SK-MEL-5 (cell line): ENCODE data around the gene SLC22A4. TPM values are rescaled to one million over a fixed set of nuclear protein-coding genes. Genes with fewer than 3 reads are reported as not detected.

Experiments used
- DNase-seq: peaks from one replicate; pipeline ENCODE4 v3.0.0-alpha.2; 2016; ENCODE audit warnings: low read depth, low spot score
- in situ Hi-C: cut with HindIII; loops from 2 replicates; pipeline ENCODE4 v1.10.0; 2016; ENCODE audit warnings: low sequenced_read_pairs, high pct_unique_total_duplicates, low pct_unique_long_range_greater_than_20kb
- total RNA-seq: library from RNA; depleted of rRNA; stranded (reverse); fragments of >200 nt; shearing (Covaris generic); gene quantifications from 2 replicates; pipeline ENCODE4 v1.2.3, GENCODE V29; 2014

SLC22A4 gene
- total RNA-seq, 1 experiment from 2014 or later, result 0.66 TPM

DNA sequence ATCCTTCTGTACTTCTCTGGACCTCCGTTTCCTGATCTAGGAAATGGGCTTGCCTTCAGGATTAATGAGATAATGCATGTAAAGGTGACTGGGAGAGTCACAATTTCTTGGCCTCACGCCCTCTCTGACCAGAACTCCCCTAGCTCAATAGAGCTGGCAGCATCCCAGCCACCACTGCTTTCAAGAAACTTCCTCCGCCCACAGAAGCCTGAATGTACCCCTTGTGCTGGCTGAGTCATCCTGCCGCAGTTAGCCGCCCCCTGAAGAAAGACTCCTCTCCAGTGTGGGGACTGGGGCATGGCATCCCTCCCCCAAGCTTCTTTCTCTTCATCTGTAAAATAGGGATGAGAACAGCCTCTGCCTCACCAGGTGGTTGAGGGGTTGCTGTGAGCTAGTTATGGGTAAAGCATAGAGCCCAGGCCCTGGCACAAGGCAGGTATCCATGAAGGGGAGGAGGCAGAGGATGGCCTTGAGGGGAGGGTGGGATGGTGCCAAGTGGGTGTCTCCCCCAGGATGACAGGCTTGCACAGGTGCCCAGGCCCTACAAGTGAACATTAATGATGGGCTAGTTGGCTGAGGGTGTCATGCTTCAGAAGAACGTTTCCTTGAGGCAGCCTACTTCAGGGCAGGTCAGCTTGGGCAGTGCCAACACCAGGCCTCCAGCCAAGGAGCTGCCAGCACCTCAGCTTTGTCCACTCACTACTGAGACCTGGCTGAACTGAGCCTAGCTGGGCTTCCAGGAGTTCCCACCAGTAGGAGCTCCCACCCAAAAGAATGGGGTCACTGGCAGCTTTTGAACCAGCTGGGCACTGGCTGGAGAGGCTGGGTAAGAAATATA, 33.3 kb upstream of the SLC22A4 start:
- peak; percentile 83 for DNase-seq
- in situ Hi-C loops, result no loop called here

DNA sequence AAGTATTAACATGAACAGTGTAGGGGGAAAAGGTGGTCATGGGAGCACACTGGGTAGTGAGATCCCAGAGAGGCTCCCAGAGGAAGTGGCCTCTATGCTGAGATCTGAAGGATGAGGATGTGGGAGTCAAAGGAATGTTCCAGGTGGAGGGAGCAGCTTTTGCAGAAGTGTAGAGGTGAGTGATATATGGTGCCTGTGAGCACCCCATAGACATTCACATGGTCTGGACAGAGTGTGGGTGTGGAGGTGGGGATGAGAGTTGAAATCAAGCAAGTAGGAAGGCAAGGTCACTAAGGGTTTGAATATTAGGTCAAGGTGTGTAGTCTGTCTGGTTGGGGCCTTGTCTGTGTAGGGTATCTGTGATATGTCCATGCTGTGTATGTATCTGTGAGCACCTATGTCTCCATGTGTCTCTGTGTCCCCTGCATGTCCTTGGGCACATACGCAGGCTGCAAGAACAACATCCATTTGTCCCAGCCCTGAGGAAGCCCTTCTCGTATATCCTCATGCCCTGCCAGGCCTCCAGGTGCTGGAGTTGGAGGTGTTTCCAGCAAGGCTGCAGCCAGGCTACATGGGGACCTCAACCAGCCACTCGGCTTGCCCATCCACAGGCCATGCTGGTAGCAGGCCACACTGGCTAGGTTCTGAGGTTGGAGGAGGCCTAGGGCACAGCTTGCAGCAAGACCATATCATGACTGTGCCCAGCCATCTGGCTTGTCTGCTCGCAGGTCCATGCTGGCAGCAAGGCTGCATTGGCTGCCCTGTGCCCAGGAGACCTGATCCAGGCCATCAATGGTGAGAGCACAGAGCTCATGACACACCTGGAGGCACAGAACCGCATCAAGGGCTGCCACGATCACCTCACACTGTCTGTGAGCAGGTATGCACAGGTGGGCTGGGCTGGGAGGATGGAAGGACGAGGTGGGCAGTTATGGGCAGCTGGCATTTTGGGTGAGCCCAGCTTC, 32.0 kb upstream of the SLC22A4 start:
- in situ Hi-C loops, result no loop called here

DNA sequence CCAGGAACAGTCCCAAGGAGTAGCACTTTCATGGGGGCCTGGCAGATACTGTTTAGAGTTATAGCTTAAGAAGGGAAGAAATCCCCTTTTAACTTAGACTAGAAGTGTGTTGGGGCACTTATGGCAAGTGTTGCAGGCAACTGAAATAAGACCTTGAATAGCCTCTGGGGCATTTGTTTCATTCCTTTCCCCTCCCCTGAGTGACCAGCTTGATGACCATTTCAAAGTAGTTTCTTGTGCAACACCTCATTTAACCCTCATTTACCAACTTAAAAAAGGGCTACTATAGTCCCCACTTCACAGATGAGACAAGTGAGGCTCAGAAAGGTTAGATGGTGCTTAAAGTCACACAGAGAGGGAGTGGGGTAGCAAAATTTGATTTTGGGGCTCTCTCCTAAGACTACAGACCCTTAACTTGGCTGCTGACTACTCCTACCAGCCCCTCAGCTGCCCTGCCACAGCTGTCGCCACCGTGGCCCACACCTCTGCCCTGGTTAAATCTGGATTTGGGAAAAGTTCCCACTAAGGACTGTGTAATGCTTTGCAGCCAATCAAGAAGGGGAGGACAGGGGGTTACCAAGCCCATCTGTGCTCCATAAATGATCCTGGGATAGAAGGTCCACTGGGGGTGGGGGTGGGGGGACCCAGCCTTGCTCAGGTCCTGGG, 31.2 kb upstream of the SLC22A4 start:
- in situ Hi-C loops, result no loop called here
- DNase-seq, result no peak

More for the DNA sequence above, 32.0 kb upstream of the SLC22A4 start:
- DNase-seq, result no peak

GRCh38 chr5:132263548-132264261, 30.5 kb upstream of the SLC22A4 start:
- in situ Hi-C loops, result no loop called here
- DNase-seq, result no peak

DNA sequence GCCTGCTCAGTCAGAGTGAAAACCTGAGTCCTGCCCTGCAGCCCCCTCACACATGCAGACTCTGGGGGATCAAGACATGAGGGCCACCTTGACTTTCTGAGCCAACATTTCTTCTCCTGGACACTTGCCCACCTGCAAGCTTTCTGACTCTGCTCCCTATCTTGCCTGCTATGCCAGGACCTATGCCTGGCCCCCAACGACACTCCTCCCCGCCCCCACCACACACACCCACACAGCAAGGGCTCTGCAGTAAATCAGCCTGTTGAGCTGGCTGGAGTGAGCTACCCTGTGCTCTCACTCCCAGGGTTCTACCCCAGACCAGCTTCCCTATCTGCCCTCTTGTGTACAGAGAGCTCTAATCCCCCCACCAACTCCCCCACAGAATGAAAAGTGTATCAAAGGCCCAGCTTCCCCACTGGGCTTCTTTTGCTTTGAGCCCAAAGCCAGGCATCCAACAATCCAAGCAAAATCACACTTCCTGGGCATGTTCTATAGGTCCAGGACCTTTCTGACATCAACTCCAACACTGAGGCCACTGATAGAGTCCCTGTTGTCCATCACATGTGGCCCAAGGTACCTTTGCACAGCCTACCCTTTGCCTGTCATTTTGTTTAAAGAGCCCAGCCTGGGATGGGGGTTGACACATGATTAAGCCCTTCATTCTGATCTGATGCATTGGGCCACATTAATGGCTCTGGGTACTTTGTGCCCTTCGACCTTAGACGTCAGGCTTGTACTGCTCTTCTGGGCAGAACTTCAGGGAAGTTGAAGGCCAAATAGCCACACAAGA, 29.5 kb upstream of the SLC22A4 start:
- in situ Hi-C loops, result no loop called here
- DNase-seq, result no peak

DNA sequence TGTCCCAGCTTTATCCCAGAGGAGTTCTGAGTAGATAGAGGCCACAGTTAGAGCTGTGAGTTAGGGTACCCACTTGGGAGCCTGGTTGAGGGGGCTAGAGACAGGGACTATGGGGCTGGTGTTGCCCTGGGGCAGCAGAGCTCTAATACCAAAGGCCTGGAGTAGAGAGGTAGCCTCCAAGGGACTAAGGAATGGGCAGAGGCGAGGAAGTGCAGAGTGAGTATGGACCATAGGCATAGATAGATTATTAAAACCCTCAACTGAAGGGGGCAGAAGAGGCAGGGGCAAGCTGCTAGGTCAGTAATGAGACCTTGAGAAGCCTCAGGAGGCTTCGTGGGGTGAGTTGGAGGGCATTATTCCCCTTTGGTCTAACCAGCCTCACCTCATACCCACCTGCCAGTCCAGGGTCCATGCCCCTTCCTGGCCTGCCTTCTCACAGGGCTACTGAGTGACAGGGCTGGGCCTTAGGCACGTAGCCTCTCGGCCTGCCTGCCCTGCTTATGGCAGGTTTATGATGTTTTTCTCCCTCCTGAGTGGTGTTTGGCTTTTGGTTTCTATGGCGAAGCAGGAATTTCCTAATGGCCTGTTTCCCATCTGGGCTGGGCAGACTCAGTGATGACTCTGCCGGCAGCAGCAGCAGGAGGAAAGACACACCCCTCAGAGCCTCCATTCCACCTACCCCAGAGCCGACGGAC, 28.7 kb upstream of the SLC22A4 start:
- DNase-seq, result no peak
- in situ Hi-C loops, result no loop called here

- DNase-seq, result no peak
- in situ Hi-C loops, result no loop called here
These were observed 28.0 kb upstream of the SLC22A4 start for GRCh38 chr5:132266031-132266835.

- in situ Hi-C loops, result no loop called here
- DNase-seq, result no peak
These were observed 27.4 kb upstream of the SLC22A4 start for GRCh38 chr5:132266836-132267160.

- in situ Hi-C loops, result no loop called here
- DNase-seq, result no peak
These were observed 26.9 kb upstream of the SLC22A4 start for GRCh38 chr5:132267166-132267739.

DNA sequence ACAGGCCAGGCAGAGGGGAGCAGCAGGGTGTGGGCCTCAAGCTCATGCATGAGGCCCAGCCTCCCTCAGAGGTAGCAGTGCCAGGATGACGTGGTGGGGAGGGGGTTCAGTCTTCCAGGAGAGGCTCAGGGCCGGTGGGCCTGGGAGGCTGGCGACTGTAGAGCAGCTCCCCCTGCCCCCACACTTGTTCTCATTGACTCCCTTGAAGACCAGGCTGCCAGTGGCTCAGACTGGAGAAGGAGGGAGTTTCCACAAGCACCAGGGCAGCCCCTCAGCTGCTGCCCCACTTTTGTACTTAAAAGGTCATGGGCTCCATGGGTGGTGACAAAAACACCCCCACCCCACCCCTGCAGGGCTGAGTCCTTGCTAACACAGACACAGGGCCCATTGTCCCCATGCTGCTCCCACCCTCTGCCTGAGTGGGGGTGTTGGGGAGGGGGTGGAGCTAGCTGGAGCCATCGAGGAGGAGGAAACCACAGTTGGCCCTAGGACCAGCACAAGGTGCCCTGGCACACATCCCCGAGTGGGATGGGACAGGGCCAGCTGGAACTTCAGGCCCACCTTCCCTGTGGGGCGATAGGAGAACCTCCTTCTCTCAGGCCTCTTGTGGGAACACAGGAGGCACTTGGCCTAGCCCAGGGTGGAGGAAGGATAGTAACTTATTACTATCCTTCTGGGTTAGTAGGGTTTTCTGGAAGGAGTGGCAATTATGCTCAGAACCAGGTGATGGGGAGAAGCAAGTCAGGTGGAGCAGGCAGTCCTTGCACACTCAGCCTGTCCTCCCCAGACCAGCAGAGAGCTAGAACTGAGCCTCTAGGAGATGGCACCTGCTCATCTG, 26.0 kb upstream of the SLC22A4 start:
- DNase-seq, result peak; percentile 31
- in situ Hi-C loops, result no loop called here

GRCh38 chr5:132268769-132269551, 25.2 kb upstream of the SLC22A4 start:
- no peak for DNase-seq

DNA sequence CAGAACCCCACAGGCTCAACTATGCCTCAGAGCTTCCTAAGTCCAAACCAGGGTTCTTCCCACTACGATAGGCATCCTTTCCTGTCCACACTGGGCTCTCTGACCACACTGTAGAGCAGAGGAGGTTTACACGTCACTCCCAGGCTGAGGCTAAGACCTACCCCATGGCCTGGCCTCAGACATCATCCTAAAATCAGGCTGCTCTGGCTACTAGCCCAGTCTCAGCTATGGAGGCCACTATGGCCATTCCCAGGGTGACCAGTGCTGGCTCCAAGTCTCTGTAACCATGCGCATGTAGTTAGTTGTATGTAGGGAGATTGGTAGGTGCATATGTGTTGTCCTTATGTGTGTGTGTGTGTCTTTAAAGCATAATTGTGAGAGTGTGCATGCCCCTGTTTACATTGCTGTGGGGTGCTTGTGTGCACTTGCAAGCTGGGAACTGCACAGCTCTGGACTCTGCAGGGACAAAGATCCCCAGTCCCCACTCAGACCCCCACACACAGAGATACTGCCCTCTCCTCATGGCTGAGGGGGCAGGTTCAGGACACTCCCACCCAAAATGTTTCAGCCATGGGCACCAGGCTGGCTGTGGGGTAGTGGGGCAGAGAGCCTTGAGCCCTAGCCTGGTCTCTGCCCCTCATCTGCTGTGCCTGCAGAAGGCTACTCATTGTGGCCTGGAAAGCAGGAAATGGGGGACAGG, 24.4 kb upstream of the SLC22A4 start:
- DNase-seq, result no peak

More at GRCh38 chr5:132268769-132269551, 25.2 kb upstream of the SLC22A4 start:
- in situ Hi-C loops, result no loop called here

GRCh38 chr5:132270335-132270665, 23.9 kb upstream of the SLC22A4 start:
- in situ Hi-C loops, result no loop called here
- no peak for DNase-seq

More for the DNA sequence above, 24.4 kb upstream of the SLC22A4 start:
- in situ Hi-C loops, result no loop called here
